Nephron progenitor cell (in vitro differentiated cells): ENCODE results near the gene ZNRF3.
A peak's percentile ranks its signal among the peaks of the same experiment; 100 is the strongest.

Experiments used
- DNase-seq: peaks from one replicate; pipeline ENCODE4 v3.0.0; 2021
- H3K27ac Mint-ChIP-seq: 2 replicates; pipeline ENCODE4 v1.8.0; 2021; ENCODE audit warnings: mild to moderate bottlenecking, moderate library complexity, mixed read lengths
- H3K27me3 Mint-ChIP-seq: 2 replicates; pipeline ENCODE4 v1.8.0; 2021; ENCODE audit warnings: mild to moderate bottlenecking, low read depth, mixed read lengths; ENCODE audit not compliant: poor library complexity
- H3K36me3 Mint-ChIP-seq: 2 replicates; pipeline ENCODE4 v1.8.0; 2021; ENCODE audit warnings: low read depth, mixed read lengths
- H3K4me1 Mint-ChIP-seq: 2 replicates; pipeline ENCODE4 v1.8.0; 2021; ENCODE audit warnings: mixed read lengths
- H3K4me3 Mint-ChIP-seq: 2 replicates; pipeline ENCODE4 v1.8.0; 2021; ENCODE audit warnings: mild to moderate bottlenecking, moderate library complexity, mixed read lengths
- H3K9me3 Mint-ChIP-seq: 2 replicates; pipeline ENCODE4 v1.8.0; 2021; ENCODE audit warnings: mild to moderate bottlenecking, moderate library complexity, mixed read lengths
- CTCF ChIP-seq: fragments of 200-600 bp; sonication (generic); IDR thresholded peaks from 2 replicates; pipeline ENCODE4 v1.5.0; 2021; ENCODE audit warnings: antibody characterized with exemption

ZNRF3 gene

GRCh38 chr22:28929197-28929596 lies 45.8 kb downstream of the ZNRF3 start:
- Mint-ChIP-seq H3K4me3 (no peak overlapping the region), H3K9me3 (no peaks in the 10 kb centered on the region), H3K4me1 (peaks cover 85% of the 10 kb centered on the region), H3K27ac (peak overlapping the region; percentile 37), H3K36me3 (no peaks in the 10 kb centered on the region), H3K27me3 (no peaks in the 10 kb centered on the region)
- TF ChIP-seq CTCF: no peak
- DNase-seq: no peak

GRCh38 chr22:28930357-28931007 lies 47.1 kb downstream of the ZNRF3 start:
- peaks cover 87% of the 10 kb centered on the region for H3K4me1 Mint-ChIP-seq
- H3K9me3 Mint-ChIP-seq: no peaks in the 10 kb centered on the region
- H3K4me3 Mint-ChIP-seq: peak overlapping the region; percentile 54
- DNase-seq: no peak
- H3K36me3 Mint-ChIP-seq: no peaks in the 10 kb centered on the region
- H3K27me3 Mint-ChIP-seq: no peaks in the 10 kb centered on the region
- TF ChIP-seq CTCF: no peak
- peak overlapping the region; percentile 92 for H3K27ac Mint-ChIP-seq

DNA sequence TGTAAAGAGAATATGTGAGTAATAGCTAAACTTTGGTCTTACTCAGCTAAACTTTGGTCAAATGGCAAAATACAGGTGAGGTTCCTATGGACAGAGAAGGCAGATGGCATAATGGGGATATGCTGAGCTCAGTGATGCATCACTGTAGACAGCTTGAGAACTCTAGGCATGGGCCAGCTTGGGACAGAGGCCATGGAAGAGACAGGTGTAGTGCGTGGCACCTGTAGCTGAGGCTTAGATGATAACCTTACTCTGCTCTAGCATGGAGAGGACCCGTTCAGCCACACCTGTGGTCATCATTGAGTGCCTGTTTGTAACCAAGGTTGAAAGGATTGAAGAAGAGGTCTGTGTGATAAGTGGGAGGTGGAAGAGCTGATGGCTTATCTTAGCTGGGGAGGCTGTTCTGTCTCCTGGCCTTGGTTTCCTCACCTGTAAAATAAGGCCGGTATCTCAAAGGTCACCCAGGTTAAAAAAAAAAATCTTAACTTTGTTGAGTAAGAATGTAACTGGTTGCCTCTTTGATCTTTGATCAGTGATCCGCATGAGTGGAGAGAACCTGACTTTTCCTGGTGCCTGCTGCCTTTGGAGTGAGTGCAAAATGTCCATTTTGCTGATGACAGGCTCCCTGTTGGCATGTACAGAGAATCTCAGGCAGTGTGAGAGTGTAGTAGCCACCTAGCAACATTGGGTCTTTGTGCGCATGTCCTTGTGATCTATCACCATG lies 48.6 kb downstream of the ZNRF3 start:
- H3K27me3 Mint-ChIP-seq: no peaks in the 10 kb centered on the region
- no peak overlapping the region for H3K4me3 Mint-ChIP-seq
- no peak for DNase-seq
- H3K4me1 Mint-ChIP-seq: peaks cover 94% of the 10 kb centered on the region
- no peaks in the 10 kb centered on the region for H3K36me3 Mint-ChIP-seq
- no peak for TF ChIP-seq CTCF
- peak overlapping the region; percentile 86 for H3K27ac Mint-ChIP-seq
- H3K9me3 Mint-ChIP-seq: no peaks in the 10 kb centered on the region

- Mint-ChIP-seq H3K36me3 (no peaks in the 10 kb centered on the region), H3K4me1 (peaks cover 88% of the 10 kb centered on the region), H3K4me3 (no peak overlapping the region), H3K9me3 (no peaks in the 10 kb centered on the region), H3K27me3 (no peaks in the 10 kb centered on the region), H3K27ac (no peak overlapping the region)
- DNase-seq: no peak
- no peak for TF ChIP-seq CTCF
These were observed 49.9 kb downstream of the ZNRF3 start for GRCh38 chr22:28933321-28933720.

DNA sequence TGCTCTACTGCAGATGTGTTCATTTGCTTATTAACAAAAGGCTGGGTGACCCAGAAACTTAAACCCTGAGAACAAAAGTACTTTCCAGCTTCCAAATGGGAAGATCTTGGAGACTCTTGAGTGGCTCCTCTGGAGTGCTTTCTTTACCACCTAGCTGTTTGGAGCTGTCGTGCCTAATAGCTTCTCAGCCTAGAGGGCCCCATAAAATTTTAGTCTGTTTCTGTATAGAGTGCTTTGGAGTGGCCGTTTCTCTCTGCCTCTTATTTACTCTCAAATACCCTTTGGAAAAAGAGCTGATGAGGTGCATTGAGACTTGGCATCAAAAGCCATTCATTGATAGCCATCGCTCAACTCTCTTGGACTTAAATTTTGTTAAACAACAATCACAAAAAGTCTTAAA lies 50.7 kb downstream of the ZNRF3 start:
- Mint-ChIP-seq H3K4me1 (peaks cover 92% of the 10 kb centered on the region), H3K36me3 (no peaks in the 10 kb centered on the region), H3K9me3 (no peaks in the 10 kb centered on the region), H3K27me3 (no peaks in the 10 kb centered on the region), H3K4me3 (no peak overlapping the region), H3K27ac (peak overlapping the region; percentile 72)
- DNase-seq: no peak
- TF ChIP-seq CTCF: no peak

GRCh38 chr22:28935140-28935539 lies 51.8 kb downstream of the ZNRF3 start:
- H3K27me3 Mint-ChIP-seq: no peaks in the 10 kb centered on the region
- peak overlapping the region; percentile 89 for H3K27ac Mint-ChIP-seq
- no peak for TF ChIP-seq CTCF
- no peaks in the 10 kb centered on the region for H3K36me3 Mint-ChIP-seq
- H3K4me1 Mint-ChIP-seq: peaks cover 92% of the 10 kb centered on the region
- H3K9me3 Mint-ChIP-seq: no peaks in the 10 kb centered on the region
- DNase-seq: no peak
- H3K4me3 Mint-ChIP-seq: peak overlapping the region; percentile 15
